Tibial artery (tissue), 4 donors: ENCODE data around the gene ST3GAL6.

Experiments used
- DNase-seq, 2 donors: peaks; one replicate each; pipeline ENCODE4 v3.0.0-alpha.2; 2019
- H3K27ac ChIP-seq, 2 donors: fragments of 200-600 bp; sonication (generic) in 1 of 2; 1 replicate in 1 of 2; 2 replicates in 1 of 2; pipeline ENCODE4 v1.5.1; 2018 to 2019; ENCODE audit warnings: mild to moderate bottlenecking in 1 of 2
- H3K27me3 ChIP-seq, 2 donors: fragments of 200-600 bp; sonication (generic) in 1 of 2; one replicate each; pipeline versions ENCODE4 v1.5.1 to v1.6.0; 2016 to 2019
- H3K36me3 ChIP-seq, 3 donors: fragments of 200-600 bp; sonication (generic) in 2 of 3; one replicate each; pipeline ENCODE4 v1.5.1; 2016 to 2019; ENCODE audit warnings: mild to moderate bottlenecking in 2 of 3
- H3K4me1 ChIP-seq, 4 donors: fragments of 200-600 bp; sonication (generic) in 2 of 4; 1 replicate in 3 of 4; 2 replicates in 1 of 4; pipeline ENCODE4 v1.5.1; 2016 to 2019
- H3K4me3 ChIP-seq, 2 donors: fragments of 200-600 bp; sonication (generic) in 1 of 2; 1 replicate in 1 of 2; 2 replicates in 1 of 2; pipeline ENCODE4 v1.5.1; 2018 to 2019; ENCODE audit warnings: mild to moderate bottlenecking in 2 of 2
- H3K9me3 ChIP-seq, 3 donors: fragments of 200-600 bp; sonication (generic) in 1 of 3; one replicate each; pipeline ENCODE4 v1.5.1; 2016 to 2019
- intact Hi-C: fragments of 100-400 bp; cut with DNase I; formaldehyde crosslinking; loops from one replicate; pipeline ENCODE4 v1.15.0; 2023; ENCODE audit warnings: low total_unique reads
- TF ChIP-seq, protein P1 (sequence below), 2 experiments: fragments of 200-600 bp in 1 of 2; fragments of 450-650 bp in 1 of 2; IDR thresholded peaks; one replicate each; pipeline ENCODE4 v1.5.1; 2017 to 2019; ENCODE audit warnings: antibody characterized with exemption in 2 of 2, mild to moderate bottlenecking in 1 of 2, moderate library complexity in 1 of 2

The ST3GAL6 gene

DNA sequence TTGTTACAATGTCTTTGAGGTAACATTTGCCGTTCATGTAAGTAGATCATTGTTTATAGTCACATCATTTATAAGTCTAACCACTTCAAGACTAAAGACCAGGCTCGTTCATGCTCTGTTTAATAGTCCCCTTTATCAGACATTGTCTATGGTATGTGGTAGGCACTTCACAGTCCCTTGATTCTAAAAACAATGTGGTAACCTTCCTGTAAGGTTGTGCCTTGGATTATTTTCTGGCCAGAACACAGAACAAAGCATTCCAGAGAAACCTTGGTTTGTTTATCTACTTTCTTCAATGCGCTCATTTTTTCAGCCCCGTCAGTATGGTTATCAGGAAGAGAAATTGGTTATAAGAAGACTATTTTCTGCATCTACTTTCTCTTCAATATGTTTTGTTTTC, 16.3 kb upstream of the ST3GAL6 start:
- Histone ChIP-seq H3K36me3 (no peaks in the 10 kb centered on the region), H3K27me3 (no peaks in the 10 kb centered on the region), H3K4me1 (peaks cover 0 to 41% (median 3%) of the 10 kb centered on the region in 4 donors), H3K4me3 (no peak overlapping the region), H3K9me3 (no peaks in the 10 kb centered on the region), H3K27ac (no peak overlapping the region)
- TF ChIP-seq, protein P1, sequence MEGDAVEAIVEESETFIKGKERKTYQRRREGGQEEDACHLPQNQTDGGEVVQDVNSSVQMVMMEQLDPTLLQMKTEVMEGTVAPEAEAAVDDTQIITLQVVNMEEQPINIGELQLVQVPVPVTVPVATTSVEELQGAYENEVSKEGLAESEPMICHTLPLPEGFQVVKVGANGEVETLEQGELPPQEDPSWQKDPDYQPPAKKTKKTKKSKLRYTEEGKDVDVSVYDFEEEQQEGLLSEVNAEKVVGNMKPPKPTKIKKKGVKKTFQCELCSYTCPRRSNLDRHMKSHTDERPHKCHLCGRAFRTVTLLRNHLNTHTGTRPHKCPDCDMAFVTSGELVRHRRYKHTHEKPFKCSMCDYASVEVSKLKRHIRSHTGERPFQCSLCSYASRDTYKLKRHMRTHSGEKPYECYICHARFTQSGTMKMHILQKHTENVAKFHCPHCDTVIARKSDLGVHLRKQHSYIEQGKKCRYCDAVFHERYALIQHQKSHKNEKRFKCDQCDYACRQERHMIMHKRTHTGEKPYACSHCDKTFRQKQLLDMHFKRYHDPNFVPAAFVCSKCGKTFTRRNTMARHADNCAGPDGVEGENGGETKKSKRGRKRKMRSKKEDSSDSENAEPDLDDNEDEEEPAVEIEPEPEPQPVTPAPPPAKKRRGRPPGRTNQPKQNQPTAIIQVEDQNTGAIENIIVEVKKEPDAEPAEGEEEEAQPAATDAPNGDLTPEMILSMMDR (IDR thresholded peaks at IDR 0.05) = no peak
- no peak for DNase-seq
- intact Hi-C loops = no loop called here

DNA sequence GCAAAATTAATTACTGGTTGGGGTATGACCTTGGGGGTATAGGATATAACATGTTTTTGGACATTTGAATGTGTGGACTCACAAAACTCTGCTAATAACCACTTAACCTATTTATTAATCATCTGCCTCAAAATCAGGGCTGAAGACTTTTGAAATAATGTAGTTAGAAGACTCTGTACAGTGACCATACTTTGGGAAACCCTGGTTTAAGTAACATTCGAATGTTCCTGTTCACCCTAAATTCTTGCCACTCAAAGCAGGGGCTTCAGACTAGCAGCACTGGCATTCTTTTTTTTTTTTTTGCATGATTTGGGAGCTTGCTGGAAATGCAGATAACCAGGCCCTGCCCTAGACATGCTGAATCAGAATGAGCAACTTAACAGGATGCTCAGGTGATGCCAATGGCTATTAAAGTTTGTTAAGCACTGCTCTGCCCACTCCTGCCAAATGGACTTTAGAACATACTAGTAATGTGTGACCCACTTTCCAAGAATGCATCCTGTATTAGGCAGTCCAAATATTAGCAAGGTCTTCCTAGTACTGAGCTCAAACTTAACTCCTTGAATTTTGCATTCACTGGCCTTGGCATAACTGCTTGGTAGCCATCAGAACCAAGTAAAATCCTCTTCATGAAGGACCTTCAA, 12.7 kb upstream of the ST3GAL6 start:
- TF ChIP-seq, protein P1 (IDR thresholded peaks at IDR 0.05) = no peak
- no peak for DNase-seq
- Histone ChIP-seq H3K9me3 (no peaks in the 10 kb centered on the region), H3K4me3 (no peak overlapping the region), H3K4me1 (peaks cover 0 to 51% (median 15%) of the 10 kb centered on the region in 4 donors), H3K27ac (no peak overlapping the region), H3K36me3 (no peaks in the 10 kb centered on the region), H3K27me3 (no peaks in the 10 kb centered on the region)
- intact Hi-C loops = no loop called here

DNA sequence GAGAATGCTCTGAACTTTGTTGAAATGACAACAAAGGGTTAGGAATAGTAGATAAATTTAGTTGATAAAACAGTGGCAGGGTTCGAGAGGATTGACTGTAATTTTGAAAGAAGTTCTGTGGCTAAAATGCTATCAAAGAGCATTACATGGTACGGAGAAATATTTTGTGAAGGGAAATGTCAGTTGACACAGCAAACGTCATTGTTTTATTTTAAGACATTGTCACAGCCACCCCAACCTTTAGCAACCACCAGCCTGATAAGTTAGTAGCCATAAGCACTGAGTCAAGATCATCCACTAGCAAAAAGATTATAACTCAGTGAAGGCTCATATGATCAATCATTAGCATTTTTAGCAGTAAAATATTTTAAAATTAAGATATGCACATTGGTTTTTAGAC, 8.7 kb upstream of the ST3GAL6 start:
- Histone ChIP-seq H3K27ac (peak overlapping the region; percentile 18 to 44), H3K36me3 (no peaks in the 10 kb centered on the region), H3K9me3 (no peaks in the 10 kb centered on the region), H3K4me3 (no peak overlapping the region), H3K27me3 (no peaks in the 10 kb centered on the region), H3K4me1 (peaks cover 0 to 39% (median 15%) of the 10 kb centered on the region in 4 donors)
- TF ChIP-seq, protein P1 (IDR thresholded peaks at IDR 0.05) = no peak
- no peak for DNase-seq
- intact Hi-C loops = no loop called here

DNA sequence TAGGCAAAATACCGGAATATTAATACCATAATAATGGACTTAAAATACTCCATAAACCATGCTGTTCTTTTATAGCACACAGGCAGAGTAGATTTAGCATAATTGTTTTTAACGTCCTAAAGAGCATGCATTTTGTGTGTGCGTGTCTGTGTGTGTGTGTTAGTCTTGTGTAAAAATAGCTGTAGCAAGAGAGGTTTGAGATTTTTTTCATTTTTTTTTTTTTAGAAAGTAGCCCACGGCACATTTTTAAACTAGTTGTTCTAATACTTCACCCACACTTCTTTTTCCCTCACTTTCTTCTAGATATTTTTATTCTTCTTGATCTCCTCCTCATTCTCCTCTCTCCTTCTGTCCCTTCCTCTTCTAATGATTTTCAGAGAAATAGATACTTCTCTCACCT, 7.5 kb upstream of the ST3GAL6 start:
- Histone ChIP-seq H3K36me3 (no peaks in the 10 kb centered on the region), H3K4me3 (peak overlapping the region in 1 of 2 donors; percentile 2), H3K27ac (peak overlapping the region in 1 of 2 donors; percentile 17), H3K4me1 (peaks cover 0 to 29% (median 13%) of the 10 kb centered on the region in 4 donors), H3K27me3 (no peaks in the 10 kb centered on the region), H3K9me3 (no peaks in the 10 kb centered on the region)
- intact Hi-C loops = no loop called here
- TF ChIP-seq, protein P1 (IDR thresholded peaks at IDR 0.05) = no peak
- no peak for DNase-seq

DNA sequence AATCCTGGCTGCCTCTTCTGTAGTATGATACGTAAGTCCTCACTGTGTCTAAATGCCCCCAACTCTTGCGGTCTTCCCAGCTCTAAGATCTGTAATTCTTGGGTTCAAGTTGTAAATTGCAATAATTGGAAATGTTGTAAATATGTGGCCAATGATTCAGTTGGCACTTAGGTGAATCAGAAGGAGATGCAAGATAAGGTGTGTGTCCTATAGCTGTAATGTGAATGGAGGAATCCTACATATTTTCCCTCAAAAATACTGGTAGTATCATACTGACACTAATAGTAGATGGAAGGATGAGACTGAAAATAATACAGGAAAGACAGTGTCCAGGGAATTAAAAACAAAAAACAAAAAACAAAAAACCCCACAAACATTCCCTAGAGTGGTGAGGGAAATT, 3.5 kb upstream of the ST3GAL6 start:
- no peak overlapping the region for H3K4me3 ChIP-seq
- TF ChIP-seq, protein P1 (IDR thresholded peaks at IDR 0.05) = no peak
- no peak for DNase-seq
- no peaks in the 10 kb centered on the region for H3K36me3 ChIP-seq
- no peak overlapping the region for H3K27ac ChIP-seq
- intact Hi-C loops = no loop called here
- peaks cover 0 to 46% (median 21%) of the 10 kb centered on the region in 4 donors for H3K4me1 ChIP-seq
- H3K27me3 ChIP-seq = no peaks in the 10 kb centered on the region
- H3K9me3 ChIP-seq = no peaks in the 10 kb centered on the region
